Thyroid gland (tissue), 4 donors: ENCODE measurements around the gene GRB2. TPM values are rescaled to one million over a fixed set of nuclear protein-coding genes. Genes with fewer than 3 reads are reported as not detected.

Source experiments
- DNase-seq, 2 donors: peaks; one replicate each; pipeline ENCODE4 v3.0.0-alpha.2; 2019
- H3K27ac ChIP-seq, 3 donors: fragments of 200-600 bp; sonication (generic); 1 replicate in 2 of 3; 2 replicates in 1 of 3; pipeline ENCODE4 v1.5.1; 2016 to 2019; ENCODE audit warnings: mild to moderate bottlenecking in 1 of 3, moderate library complexity in 1 of 3
- H3K27me3 ChIP-seq: fragments of 200-600 bp; sonication (generic); one replicate; pipeline ENCODE4 v1.5.1; 2019
- H3K36me3 ChIP-seq, 2 donors: fragments of 200-600 bp; sonication (generic); one replicate each; pipeline ENCODE4 v1.5.1; 2016 to 2019
- H3K4me1 ChIP-seq, 2 donors: fragments of 200-600 bp; sonication (generic); one replicate each; pipeline ENCODE4 v1.5.1; 2017 to 2019
- H3K4me3 ChIP-seq, 3 donors: fragments of 200-600 bp; sonication (generic); replicated peaks in 1 of 3; 1 replicate in 2 of 3; 2 replicates in 1 of 3; pipeline ENCODE4 v1.5.1; 2016; ENCODE audit warnings: mild to moderate bottlenecking in 1 of 3
- H3K9me3 ChIP-seq: fragments of 200-600 bp; sonication (generic); one replicate; pipeline ENCODE4 v1.5.1; 2017
- CTCF ChIP-seq, 6 experiments: fragments of 200-600 bp in 3 of 6; fragments of 450-650 bp in 3 of 6; sonication (generic) in 3 of 6; IDR thresholded peaks; one replicate each; pipeline ENCODE4 v1.5.1; 2016 to 2019; ENCODE audit warnings: antibody characterized with exemption in 6 of 6, mild to moderate bottlenecking in 2 of 6, inconsistent platforms in 1 of 6, moderate library complexity in 1 of 6
- POLR2A ChIP-seq, 2 donors: fragments of 450-650 bp; IDR thresholded peaks; one replicate each; pipeline ENCODE4 v1.6.1; 2017; ENCODE audit warnings: antibody characterized with exemption in 2 of 2, mild to moderate bottlenecking in 2 of 2, moderate library complexity in 1 of 2
- WGBS, 2 donors: methylation state at CpG; one replicate each; pipeline ENCODE4 v1.1.5; 2017; 5-methylcytosine and 5-hydroxymethylcytosine counted together
- intact Hi-C: fragments of 100-400 bp; cut with DNase I; formaldehyde crosslinking; loops from one replicate; pipeline ENCODE4 v1.15.1; 2023
- total RNA-seq, 4 donors: library from RNA; depleted of rRNA; stranded (reverse); fragments of >200 nt; gene quantifications; one replicate each; pipeline ENCODE4 v1.2.3, GENCODE V29; 2016

GRB2 gene
- total RNA-seq, 4 donors from 2014 or later = 65.8 to 101 (median 97.3) TPM

DNA sequence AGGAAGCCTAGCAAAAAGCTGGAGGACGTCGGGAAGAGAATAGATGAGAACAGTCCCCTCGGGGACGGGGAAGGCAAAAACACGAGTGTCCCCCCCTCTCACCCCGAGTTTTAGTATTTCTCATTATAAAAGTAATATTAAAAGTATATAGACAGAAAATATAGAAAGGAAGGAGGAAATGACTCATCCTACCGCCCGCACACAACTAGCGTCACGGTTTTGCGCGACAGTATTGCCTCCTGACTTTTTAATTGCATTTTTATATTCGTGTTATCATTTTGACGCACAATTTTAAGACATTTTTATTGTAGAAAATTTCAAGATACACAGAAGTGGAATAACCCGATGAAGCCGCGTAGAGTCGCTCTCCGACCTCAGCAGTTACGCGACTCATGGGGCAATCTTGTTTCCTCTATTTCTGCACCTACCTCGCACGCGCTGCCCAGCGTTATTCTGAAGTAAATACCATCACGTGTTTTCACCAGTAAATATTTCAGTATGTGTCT lies 115.6 kb downstream of the GRB2 start:
- DNase-seq = peak; percentile 40 to 41
- peaks cover 0 to 6% of the 10 kb centered on the region in 2 donors for H3K4me1 ChIP-seq
- TF ChIP-seq CTCF (IDR thresholded peaks at IDR 0.05) (peak in 1 of 6 experiments; percentile 21), POLR2A (IDR thresholded peaks at IDR 0.05) (no peak)
- peak overlapping the region in 2 of 3 donors; percentile 72 to 75 for H3K4me3 ChIP-seq
- intact Hi-C loops = no loop called here
- H3K27me3 ChIP-seq = no peaks in the 10 kb centered on the region
- peak overlapping the region; percentile 64 to 84 (median 83) for H3K27ac ChIP-seq
- WGBS, 2 donors = 2 to 14% methylated on average over 26 of the region's 26 CpGs
- no peaks in the 10 kb centered on the region for H3K9me3 ChIP-seq
- H3K36me3 ChIP-seq = no peaks in the 10 kb centered on the region

- no peaks in the 10 kb centered on the region for H3K27me3 ChIP-seq
- H3K4me1 ChIP-seq = peaks cover 0 to 6% of the 10 kb centered on the region in 2 donors
- 0% methylated on average over 6 to 27 of the region's 65 CpGs for WGBS, 2 donors
- no peaks in the 10 kb centered on the region for H3K9me3 ChIP-seq
- intact Hi-C loops = no loop called here
- TF ChIP-seq CTCF (IDR thresholded peaks at IDR 0.05) = no peak
- peak in 1 of 2 donors; percentile 98 for TF ChIP-seq POLR2A (IDR thresholded peaks at IDR 0.05)
- H3K27ac ChIP-seq = peak within 1 kb of the TSS; percentile 64 to 84 (median 83)
- peak; percentile 98 to 99 for DNase-seq
- H3K4me3 ChIP-seq = peak within 1 kb of the TSS; percentile 16 to 75 (median 72)
- H3K36me3 ChIP-seq = no peaks in the 10 kb centered on the region
Measured at GRCh38 chr17:75289115-75289831, 116.2 kb downstream of the GRB2 start, which contains the start of gene SLC25A19. TSS of gene SLC25A19 (minus strand) at chr17:75289433. CDS start at chr17:75286764, 2,669 bp downstream.

DNA sequence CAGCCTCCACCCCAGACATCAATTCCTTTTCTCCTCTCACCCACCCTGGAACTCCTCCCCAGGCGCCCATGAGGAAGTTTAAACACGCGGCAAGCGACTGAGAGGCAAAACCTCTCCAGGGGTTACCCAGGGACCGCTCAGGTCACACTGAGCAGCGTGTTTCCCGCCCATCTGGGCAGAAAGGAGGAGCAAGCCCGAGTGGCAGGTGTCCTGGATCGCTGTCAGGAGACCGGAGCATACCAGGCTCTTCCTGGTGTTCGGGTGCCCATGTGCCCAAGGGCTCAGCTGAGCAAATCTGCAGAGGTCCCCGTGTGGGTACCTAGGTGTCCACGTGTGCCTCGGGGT lies 116.7 kb downstream of the GRB2 start:
- Histone ChIP-seq H3K4me3 (peak overlapping the region; percentile 16 to 75 (median 39)), H3K36me3 (no peaks in the 10 kb centered on the region), H3K27me3 (no peaks in the 10 kb centered on the region), H3K9me3 (no peaks in the 10 kb centered on the region), H3K27ac (peak overlapping the region in 2 of 3 donors; percentile 64 to 84), H3K4me1 (peaks cover 0 to 6% of the 10 kb centered on the region in 2 donors)
- intact Hi-C loops = no loop called here
- DNase-seq = peak; percentile 69
- WGBS, 2 donors = 1 to 2% methylated on average over 9 to 10 of the region's 14 CpGs
- no peak for TF ChIP-seq POLR2A (IDR thresholded peaks at IDR 0.05)
- TF ChIP-seq CTCF (IDR thresholded peaks at IDR 0.05) = no peak

GRCh38 chr17:75288359-75288758 lies 117.1 kb downstream of the GRB2 start:
- no peaks in the 10 kb centered on the region for H3K9me3 ChIP-seq
- H3K27ac ChIP-seq = peak overlapping the region in 1 of 3 donors; percentile 84
- H3K27me3 ChIP-seq = no peaks in the 10 kb centered on the region
- DNase-seq = no peak
- H3K36me3 ChIP-seq = no peaks in the 10 kb centered on the region
- peaks cover 0 to 6% of the 10 kb centered on the region in 2 donors for H3K4me1 ChIP-seq
- intact Hi-C loops = no loop called here
- TF ChIP-seq POLR2A (IDR thresholded peaks at IDR 0.05) = no peak
- TF ChIP-seq CTCF (IDR thresholded peaks at IDR 0.05) = no peak
- peak overlapping the region in 1 of 3 donors; percentile 75 for H3K4me3 ChIP-seq
- 10 to 20% methylated on average over 2 of the region's 2 CpGs for WGBS, 2 donors

GRCh38 chr17:75287221-75287620 lies 118.3 kb downstream of the GRB2 start:
- Histone ChIP-seq H3K36me3 (no peaks in the 10 kb centered on the region), H3K4me3 (no peak overlapping the region), H3K4me1 (peaks cover 0 to 6% of the 10 kb centered on the region in 2 donors), H3K27ac (no peak overlapping the region), H3K27me3 (no peaks in the 10 kb centered on the region), H3K9me3 (no peaks in the 10 kb centered on the region)
- no peak for TF ChIP-seq POLR2A (IDR thresholded peaks at IDR 0.05)
- 86 to 87% methylated on average over 9 of the region's 9 CpGs for WGBS, 2 donors
- intact Hi-C loops = no loop called here
- no peak for DNase-seq
